GM12878 (cell line): ENCODE results near the gene NBDY.

Experiments used
- CTCF ChIP-seq, 3 experiments: IDR thresholded peaks in 2 of 3; conservative IDR thresholded peaks in 1 of 3; 2 replicates each; pipeline ENCODE4 v1.5.1; 2011; ENCODE audit warnings: low read depth in 3 of 3, low read length in 3 of 3, mild to moderate bottlenecking in 3 of 3, control low read depth in 2 of 3, moderate library complexity in 2 of 3, inconsistent platforms in 1 of 3, mixed read lengths in 1 of 3; ENCODE audit not compliant: control insufficient read depth in 2 of 3, insufficient read depth in 1 of 3; ENCODE audit errors: extremely low read depth in 1 of 3
- GATAD2B ChIP-seq: fragments of 450-650 bp; conservative IDR thresholded peaks from 2 replicates; pipeline ENCODE4 v1.6.1; 2017; ENCODE audit warnings: low read depth, mild to moderate bottlenecking, moderate library complexity
- HSF1 ChIP-seq: fragments of 150-350 bp; IDR thresholded peaks from 2 replicates; pipeline ENCODE4 v1.6.1; 2014; ENCODE audit warnings: mild to moderate bottlenecking, low read depth, low read length
- SREBF2 ChIP-seq: IDR thresholded peaks from 2 replicates; pipeline ENCODE4 v1.6.1; 2012; ENCODE audit warnings: mild to moderate bottlenecking, low read length
- YBX1 ChIP-seq: fragments of 450-650 bp; IDR thresholded peaks from 2 replicates; pipeline ENCODE4 v1.6.1; 2016; ENCODE audit warnings: antibody characterized with exemption
- ZBTB33 ChIP-seq: fragments of 450-650 bp; IDR thresholded peaks from 2 replicates; pipeline ENCODE4 v1.6.1; 2017; ENCODE audit warnings: mild to moderate bottlenecking

GRCh38 chrX:56792270-56793111 lies 63.4 kb downstream of the NBDY start:
- no peak for TF ChIP-seq ZBTB33
- TF ChIP-seq CTCF (IDR thresholded peaks at IDR 0.05 in 2 of 3, conservative IDR thresholded peaks at IDR 0.05 in 1 of 3; ENCODE audit: control insufficient read depth in 2 of 3, extremely low read depth in 1 of 3, insufficient read depth in 1 of 3, low read depth in 3 of 3, low read length in 3 of 3), result no peak
- no peak for TF ChIP-seq HSF1
- TF ChIP-seq YBX1, result no peak
- no peak for TF ChIP-seq GATAD2B
- no peak for TF ChIP-seq SREBF2
